Measurements from ENCODE around the gene AAMP.

DNA sequence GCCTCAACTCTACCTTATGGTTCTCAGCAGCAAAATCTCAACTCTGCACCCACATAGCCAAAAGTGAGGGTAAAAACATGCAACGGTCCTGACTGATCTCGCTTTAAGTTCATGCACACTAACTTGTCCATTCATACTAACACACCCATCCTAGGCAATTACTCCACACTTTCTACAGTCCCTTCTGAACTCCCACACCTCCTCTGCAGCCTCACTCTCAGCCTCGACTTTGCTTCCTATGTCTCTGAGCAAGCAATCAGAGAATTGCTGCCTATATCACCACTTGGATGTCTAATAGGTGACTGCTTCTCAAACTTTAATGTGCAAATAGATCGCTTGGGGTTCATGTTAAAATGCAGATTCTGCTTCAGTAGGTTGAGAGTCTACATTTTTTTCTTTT lies 30.2 kb upstream of the AAMP start:
- TF ChIP-seq TAF1 (IDR thresholded peaks at IDR 0.05; ENCODE audit: low read depth) (no peak), CREB1 (IDR thresholded peaks at IDR 0.05; ENCODE audit: low read depth) (no peak), EP300 (IDR thresholded peaks at IDR 0.05; ENCODE audit: borderline replicate concordance) (no peak), YY1 (IDR thresholded peaks at IDR 0.05; ENCODE audit: low read depth) (no peak), EGR1 (IDR thresholded peaks at IDR 0.05) (no peak), RAD21 (IDR thresholded peaks at IDR 0.05; ENCODE audit: low read depth) (no peak), TEAD4 (IDR thresholded peaks at IDR 0.05) (no peak)
- TF ChIP-seq, protein P1, sequence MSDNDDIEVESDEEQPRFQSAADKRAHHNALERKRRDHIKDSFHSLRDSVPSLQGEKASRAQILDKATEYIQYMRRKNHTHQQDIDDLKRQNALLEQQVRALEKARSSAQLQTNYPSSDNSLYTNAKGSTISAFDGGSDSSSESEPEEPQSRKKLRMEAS (IDR thresholded peaks at IDR 0.05), result no peak
